PC-9 (cell line): Measurements from ENCODE around the gene ZAR1L.

Experiments
- EZH2 ChIP-seq: fragments of 200-600 bp; sonication (generic); IDR thresholded peaks from 2 replicates; pipeline ENCODE4 v1.8.0; 2017; ENCODE audit warnings: antibody characterized with exemption, low read depth
- TF ChIP-seq, protein P1 (sequence below): fragments of 200-600 bp; sonication (generic); conservative IDR thresholded peaks from 2 replicates; pipeline ENCODE4 v1.6.1; 2017; ENCODE audit warnings: mixed run types, antibody characterized with exemption, mild to moderate bottlenecking, moderate library complexity

GRCh38 chr13:32261567-32261966 lies 53.6 kb downstream of the ZAR1L start:
- TF ChIP-seq, protein P1, sequence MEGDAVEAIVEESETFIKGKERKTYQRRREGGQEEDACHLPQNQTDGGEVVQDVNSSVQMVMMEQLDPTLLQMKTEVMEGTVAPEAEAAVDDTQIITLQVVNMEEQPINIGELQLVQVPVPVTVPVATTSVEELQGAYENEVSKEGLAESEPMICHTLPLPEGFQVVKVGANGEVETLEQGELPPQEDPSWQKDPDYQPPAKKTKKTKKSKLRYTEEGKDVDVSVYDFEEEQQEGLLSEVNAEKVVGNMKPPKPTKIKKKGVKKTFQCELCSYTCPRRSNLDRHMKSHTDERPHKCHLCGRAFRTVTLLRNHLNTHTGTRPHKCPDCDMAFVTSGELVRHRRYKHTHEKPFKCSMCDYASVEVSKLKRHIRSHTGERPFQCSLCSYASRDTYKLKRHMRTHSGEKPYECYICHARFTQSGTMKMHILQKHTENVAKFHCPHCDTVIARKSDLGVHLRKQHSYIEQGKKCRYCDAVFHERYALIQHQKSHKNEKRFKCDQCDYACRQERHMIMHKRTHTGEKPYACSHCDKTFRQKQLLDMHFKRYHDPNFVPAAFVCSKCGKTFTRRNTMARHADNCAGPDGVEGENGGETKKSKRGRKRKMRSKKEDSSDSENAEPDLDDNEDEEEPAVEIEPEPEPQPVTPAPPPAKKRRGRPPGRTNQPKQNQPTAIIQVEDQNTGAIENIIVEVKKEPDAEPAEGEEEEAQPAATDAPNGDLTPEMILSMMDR, result no peak
- no peak for TF ChIP-seq EZH2
